ENCODE results near the gene AKIRIN1. TPM values are rescaled to one million over a fixed set of nuclear protein-coding genes. Genes with fewer than 3 reads are reported as not detected.

The AKIRIN1 gene
- total RNA-seq: 49.8 TPM
- long read RNA-seq, transcript AKIRIN1-202 (5 exons, 2,741 nt): major isoform, 170 of 180 reads
- long read RNA-seq, partial matches to known transcripts: 6 of 180 reads
- long read RNA-seq, other reads (novel, unspliced or antisense): 3 of 180 reads

DNA sequence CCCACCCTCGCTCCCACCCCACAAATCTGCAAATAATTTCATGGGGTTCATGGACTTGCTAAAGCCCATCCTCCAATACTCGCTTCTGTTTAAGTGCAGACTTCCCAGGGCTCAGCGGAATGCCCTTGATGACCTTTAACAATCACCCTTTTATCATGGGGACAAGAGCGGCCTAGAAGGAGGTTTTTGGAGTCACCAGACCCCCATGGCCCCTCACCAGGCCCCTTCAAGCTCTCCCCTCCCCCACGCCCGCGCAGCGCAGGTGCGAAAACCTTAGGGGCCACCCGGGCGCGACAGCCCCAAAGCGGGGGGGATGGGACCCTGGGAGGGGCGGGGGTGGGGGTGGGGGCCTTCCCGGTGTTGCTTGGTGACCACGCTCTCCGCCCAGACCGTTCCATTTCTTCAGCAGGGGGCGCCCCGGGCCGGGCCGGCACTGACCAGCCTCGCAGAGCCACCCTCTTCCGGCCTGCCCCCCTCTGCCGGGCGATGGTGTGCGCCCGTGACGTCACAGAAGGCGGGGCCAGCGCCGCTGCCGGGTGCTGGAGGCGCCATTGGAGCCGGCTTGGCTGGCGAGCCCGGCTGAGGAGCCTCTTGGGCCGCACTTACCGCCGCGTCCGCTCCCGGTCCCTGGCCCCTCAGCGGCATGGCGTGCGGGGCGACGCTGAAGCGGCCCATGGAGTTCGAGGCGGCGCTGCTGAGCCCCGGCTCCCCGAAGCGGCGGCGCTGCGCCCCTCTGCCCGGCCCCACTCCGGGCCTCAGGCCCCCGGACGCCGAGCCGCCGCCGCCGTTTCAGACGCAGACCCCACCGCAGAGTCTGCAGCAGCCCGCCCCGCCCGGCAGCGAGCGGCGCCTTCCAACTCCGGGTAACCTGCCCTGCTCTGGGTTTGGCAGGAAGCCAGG, at the start of gene AKIRIN1:
AKIRIN1 (plus strand) TSS at position 539 of the 900 bp plus-strand sequence; CDS start at position 644, 105 bp downstream.
- TF ChIP-seq, protein P1, sequence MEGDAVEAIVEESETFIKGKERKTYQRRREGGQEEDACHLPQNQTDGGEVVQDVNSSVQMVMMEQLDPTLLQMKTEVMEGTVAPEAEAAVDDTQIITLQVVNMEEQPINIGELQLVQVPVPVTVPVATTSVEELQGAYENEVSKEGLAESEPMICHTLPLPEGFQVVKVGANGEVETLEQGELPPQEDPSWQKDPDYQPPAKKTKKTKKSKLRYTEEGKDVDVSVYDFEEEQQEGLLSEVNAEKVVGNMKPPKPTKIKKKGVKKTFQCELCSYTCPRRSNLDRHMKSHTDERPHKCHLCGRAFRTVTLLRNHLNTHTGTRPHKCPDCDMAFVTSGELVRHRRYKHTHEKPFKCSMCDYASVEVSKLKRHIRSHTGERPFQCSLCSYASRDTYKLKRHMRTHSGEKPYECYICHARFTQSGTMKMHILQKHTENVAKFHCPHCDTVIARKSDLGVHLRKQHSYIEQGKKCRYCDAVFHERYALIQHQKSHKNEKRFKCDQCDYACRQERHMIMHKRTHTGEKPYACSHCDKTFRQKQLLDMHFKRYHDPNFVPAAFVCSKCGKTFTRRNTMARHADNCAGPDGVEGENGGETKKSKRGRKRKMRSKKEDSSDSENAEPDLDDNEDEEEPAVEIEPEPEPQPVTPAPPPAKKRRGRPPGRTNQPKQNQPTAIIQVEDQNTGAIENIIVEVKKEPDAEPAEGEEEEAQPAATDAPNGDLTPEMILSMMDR (IDR thresholded peaks at IDR 0.05): peak; percentile 49
- ATAC-seq: peak; percentile 99
- peaks cover 12% of the 10 kb centered on the region for H3K4me1 ChIP-seq

DNA sequence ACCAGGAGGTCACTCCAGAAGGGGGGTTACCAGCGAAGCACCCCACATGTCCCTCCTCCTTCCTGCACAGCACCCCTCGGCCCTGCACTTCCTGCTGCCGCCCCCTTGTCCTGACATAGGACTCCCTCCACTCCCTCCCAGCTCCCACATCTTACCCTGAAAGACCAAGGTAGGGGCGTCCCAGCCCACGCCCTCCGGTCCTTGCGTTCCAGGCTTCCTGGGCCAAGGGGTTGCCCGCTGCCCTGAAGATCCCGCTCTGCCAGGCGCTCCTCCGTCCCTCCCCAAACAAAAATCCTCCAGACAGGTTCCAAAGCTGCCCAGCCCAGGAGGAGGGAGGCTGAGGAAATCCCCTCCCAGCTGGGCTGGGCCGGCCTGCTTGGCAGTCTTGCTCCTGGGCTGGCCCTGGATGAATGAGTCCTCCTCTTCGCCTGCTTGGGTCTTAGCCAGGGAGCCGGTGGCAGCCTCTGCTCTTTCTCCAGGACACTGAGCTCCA, 49.5 kb upstream of the AKIRIN1 start, which contains the start of gene RHBDL2:
RHBDL2 (minus strand) TSS at position 304 of the 493 bp plus-strand sequence. CDS start 22,618 bp downstream, outside the sequence.
- ATAC-seq: peak; percentile 95

More for the DNA sequence above, at the start of gene AKIRIN1:
- no peaks in the 10 kb centered on the region for H3K9me3 ChIP-seq
- H3K27ac ChIP-seq: peak within 1 kb of the TSS; percentile 90
- intact Hi-C loops (cut with DNase I): no loop called here
- no peaks in the 10 kb centered on the region for H3K27me3 ChIP-seq
- peaks cover 14% of the 10 kb centered on the region for H3K36me3 ChIP-seq
- peak; percentile 99 for DNase-seq
- peak within 1 kb of the TSS; percentile 88 for H3K4me3 ChIP-seq

DNA sequence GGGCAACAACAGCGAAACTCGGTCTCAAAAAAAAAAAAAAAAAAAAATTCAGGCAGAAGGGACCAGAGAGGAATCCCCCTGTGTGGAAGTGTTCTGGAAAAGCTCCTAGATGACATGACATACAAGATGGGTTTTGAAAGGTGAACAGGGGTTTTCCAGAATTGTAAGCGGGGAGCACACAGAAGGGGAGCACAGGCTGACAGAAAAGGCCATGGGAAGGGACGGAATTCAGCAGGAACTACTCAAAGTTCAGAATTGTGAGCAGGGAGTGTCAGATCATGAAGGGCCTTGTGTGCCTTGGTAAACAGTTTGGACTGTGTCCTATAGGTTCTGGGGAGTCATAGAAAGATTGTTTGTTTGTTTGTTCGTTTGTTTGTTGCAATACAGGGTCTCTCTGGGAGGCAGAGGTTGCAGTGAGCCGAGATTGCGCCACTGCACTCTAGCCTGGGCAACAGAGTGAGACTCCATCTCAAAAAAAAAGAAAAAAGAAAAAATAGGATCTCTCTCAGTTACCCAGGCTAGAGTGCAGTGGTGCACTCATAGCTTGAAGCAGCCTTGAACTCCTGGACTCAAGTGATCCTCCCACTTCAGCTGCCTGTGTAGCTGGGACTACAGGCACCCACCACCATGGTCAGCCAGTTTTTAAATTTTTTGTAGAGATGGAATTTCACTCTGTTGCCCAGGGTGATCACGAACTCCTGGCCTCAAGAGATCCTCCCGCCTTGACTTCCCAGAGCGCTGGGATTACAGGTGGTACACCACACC, 48.2 kb upstream of the AKIRIN1 start:
- Histone ChIP-seq H3K4me1 (peaks cover 4% of the 10 kb centered on the region), H3K36me3 (no peaks in the 10 kb centered on the region), H3K27ac (no peak overlapping the region), H3K27me3 (no peaks in the 10 kb centered on the region), H3K4me3 (no peak overlapping the region), H3K9me3 (no peaks in the 10 kb centered on the region)
- intact Hi-C loops (cut with DNase I): no loop called here
- ATAC-seq: no peak
- TF ChIP-seq, protein P1 (IDR thresholded peaks at IDR 0.05): no peak
- DNase-seq: no peak

More for the DNA sequence above, 49.5 kb upstream of the AKIRIN1 start, which contains the start of gene RHBDL2:
- H3K27me3 ChIP-seq: no peaks in the 10 kb centered on the region
- peaks cover 4% of the 10 kb centered on the region for H3K4me1 ChIP-seq
- H3K4me3 ChIP-seq: peak within 1 kb of the TSS; percentile 50
- H3K27ac ChIP-seq: no peak within 1 kb of the TSS
- DNase-seq: peak; percentile 81
- H3K9me3 ChIP-seq: no peaks in the 10 kb centered on the region
- TF ChIP-seq, protein P1 (IDR thresholded peaks at IDR 0.05): no peak
- intact Hi-C loops (cut with DNase I): no loop called here
- H3K36me3 ChIP-seq: no peaks in the 10 kb centered on the region

- Histone ChIP-seq H3K36me3 (no peaks in the 10 kb centered on the region), H3K4me3 (no peak overlapping the region), H3K27ac (no peak overlapping the region), H3K27me3 (no peaks in the 10 kb centered on the region), H3K4me1 (peaks cover 4% of the 10 kb centered on the region), H3K9me3 (no peaks in the 10 kb centered on the region)
- DNase-seq: no peak
- intact Hi-C loops (cut with DNase I): no loop called here
- TF ChIP-seq, protein P1 (IDR thresholded peaks at IDR 0.05): no peak
- no peak for ATAC-seq
These were observed 46.5 kb upstream of the AKIRIN1 start for GRCh38 chr1:38944547-38944946.

DNA sequence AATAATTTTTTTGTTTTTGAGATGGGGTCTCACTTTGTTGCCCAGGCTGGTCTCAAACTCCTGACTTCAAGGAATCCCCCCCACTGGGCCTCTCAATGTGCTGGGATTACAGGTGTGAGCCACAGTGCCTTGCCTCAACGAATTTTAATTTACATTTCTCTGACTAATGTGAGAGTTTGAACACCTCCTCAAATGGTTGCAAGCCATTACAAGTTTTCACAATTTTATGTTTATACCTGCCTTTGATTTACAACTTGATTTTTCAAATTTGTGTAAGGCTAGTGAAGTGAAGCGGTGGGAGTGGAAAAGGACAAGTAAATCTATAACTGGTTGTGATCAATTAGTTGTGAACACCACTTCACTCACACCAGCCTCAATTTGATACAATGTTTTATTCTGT, 40.5 kb upstream of the AKIRIN1 start:
- Histone ChIP-seq H3K4me1 (no peaks in the 10 kb centered on the region), H3K27ac (no peak overlapping the region), H3K36me3 (no peaks in the 10 kb centered on the region), H3K4me3 (no peak overlapping the region), H3K9me3 (no peaks in the 10 kb centered on the region), H3K27me3 (no peaks in the 10 kb centered on the region)
- ATAC-seq: no peak
- TF ChIP-seq, protein P1 (IDR thresholded peaks at IDR 0.05): no peak
- DNase-seq: no peak
- intact Hi-C loops (cut with DNase I): no loop called here
